PC-3 (cell line): Measurements from ENCODE around the gene B4GALT2.

Experiments used
- EZH2 ChIP-seq: fragments of 300-600 bp; sonication (generic); IDR thresholded peaks from one replicate; pipeline ENCODE4 v1.6.1; 2017; ENCODE audit warnings: antibody characterized with exemption, mild to moderate bottlenecking, low read length; ENCODE audit not compliant: unreplicated experiment
- TF ChIP-seq, protein P1 (sequence below): fragments of 300-600 bp; sonication (generic); conservative IDR thresholded peaks from 2 replicates; pipeline ENCODE4 v1.5.1; 2017; ENCODE audit warnings: antibody characterized with exemption, low read depth, mild to moderate bottlenecking, low read length

DNA sequence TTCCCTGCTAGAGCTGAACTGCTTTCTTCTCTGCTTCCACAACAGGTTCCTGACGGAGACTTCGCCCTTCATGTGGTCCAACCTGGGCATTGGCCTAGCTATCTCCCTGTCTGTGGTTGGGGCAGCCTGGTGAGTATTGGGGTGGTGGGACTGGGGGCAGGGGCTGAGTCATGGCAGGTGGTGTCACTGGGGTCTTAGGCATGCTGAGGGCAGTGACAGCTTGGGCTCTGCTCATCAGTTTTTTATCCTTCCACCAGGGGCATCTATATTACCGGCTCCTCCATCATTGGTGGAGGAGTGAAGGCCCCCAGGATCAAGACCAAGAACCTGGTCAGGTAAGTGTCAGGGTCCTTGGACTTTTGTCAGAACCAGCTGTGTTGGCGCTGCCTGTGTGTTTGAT lies 3.0 kb upstream of the B4GALT2 start:
- TF ChIP-seq, protein P1, sequence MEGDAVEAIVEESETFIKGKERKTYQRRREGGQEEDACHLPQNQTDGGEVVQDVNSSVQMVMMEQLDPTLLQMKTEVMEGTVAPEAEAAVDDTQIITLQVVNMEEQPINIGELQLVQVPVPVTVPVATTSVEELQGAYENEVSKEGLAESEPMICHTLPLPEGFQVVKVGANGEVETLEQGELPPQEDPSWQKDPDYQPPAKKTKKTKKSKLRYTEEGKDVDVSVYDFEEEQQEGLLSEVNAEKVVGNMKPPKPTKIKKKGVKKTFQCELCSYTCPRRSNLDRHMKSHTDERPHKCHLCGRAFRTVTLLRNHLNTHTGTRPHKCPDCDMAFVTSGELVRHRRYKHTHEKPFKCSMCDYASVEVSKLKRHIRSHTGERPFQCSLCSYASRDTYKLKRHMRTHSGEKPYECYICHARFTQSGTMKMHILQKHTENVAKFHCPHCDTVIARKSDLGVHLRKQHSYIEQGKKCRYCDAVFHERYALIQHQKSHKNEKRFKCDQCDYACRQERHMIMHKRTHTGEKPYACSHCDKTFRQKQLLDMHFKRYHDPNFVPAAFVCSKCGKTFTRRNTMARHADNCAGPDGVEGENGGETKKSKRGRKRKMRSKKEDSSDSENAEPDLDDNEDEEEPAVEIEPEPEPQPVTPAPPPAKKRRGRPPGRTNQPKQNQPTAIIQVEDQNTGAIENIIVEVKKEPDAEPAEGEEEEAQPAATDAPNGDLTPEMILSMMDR: no peak; the same call in 1 of the 2 replicates
- no peak for TF ChIP-seq EZH2
